Activated naive CD8-positive, alpha-beta T cell (primary cell): ENCODE results near the gene TBC1D10A.
A peak's percentile ranks its signal among the peaks of the same experiment; 100 is the strongest.
"Not testable (repeated sequence)": the region's sequence is repeated elsewhere in the genome, so short reads cannot be mapped to it uniquely, and the experiment has no call there.

Experiments used
- H3K27ac Mint-ChIP-seq: one replicate; pipeline ENCODE4 v1.8.0; 2021; ENCODE audit warnings: mixed read lengths
- H3K27me3 Mint-ChIP-seq: one replicate; pipeline ENCODE4 v1.8.0; 2021; ENCODE audit warnings: mixed read lengths
- H3K36me3 Mint-ChIP-seq: one replicate; pipeline ENCODE4 v1.8.0; 2021; ENCODE audit warnings: mixed read lengths
- H3K4me1 Mint-ChIP-seq: one replicate; pipeline ENCODE4 v1.8.0; 2021; ENCODE audit warnings: low read depth, mixed read lengths
- H3K4me3 Mint-ChIP-seq: one replicate; pipeline ENCODE4 v1.8.0; 2021; ENCODE audit warnings: mild to moderate bottlenecking, mixed read lengths
- H3K9me3 Mint-ChIP-seq: one replicate; pipeline ENCODE4 v1.8.0; 2021; ENCODE audit warnings: low read depth, mixed read lengths

Gene TBC1D10A

GRCh38 chr22:30357236-30357570 lies 30.5 kb upstream of the TBC1D10A start:
- Mint-ChIP-seq H3K36me3 (peaks cover 7% of the 10 kb centered on the region), H3K9me3 (no peaks in the 10 kb centered on the region), H3K4me3 (peak overlapping the region; percentile 98), H3K4me1 (peaks cover 47% of the 10 kb centered on the region), H3K27ac (peak overlapping the region; percentile 81), H3K27me3 (no peaks in the 10 kb centered on the region)

- no peaks in the 10 kb centered on the region for H3K9me3 Mint-ChIP-seq
- H3K4me1 Mint-ChIP-seq = peaks cover 52% of the 10 kb centered on the region
- peak within 1 kb of the TSS; percentile 98 for H3K4me3 Mint-ChIP-seq
- peak within 1 kb of the TSS; percentile 94 for H3K27ac Mint-ChIP-seq
- peaks cover 7% of the 10 kb centered on the region for H3K36me3 Mint-ChIP-seq
- H3K27me3 Mint-ChIP-seq = no peaks in the 10 kb centered on the region
Observed at GRCh38 chr22:30356449-30357235, 29.9 kb upstream of the TBC1D10A start, which contains the start of the genes CCDC157 and SF3A1. Gene CCDC157, plus strand, starts transcription at chr22:30357007. Its CDS starts 8,994 bp downstream, at chr22:30366001. Gene SF3A1, minus strand, starts transcription at chr22:30356894. Its CDS starts 102 bp downstream, at chr22:30356792.

GRCh38 chr22:30354644-30355043 lies 27.9 kb upstream of the TBC1D10A start:
- H3K9me3 Mint-ChIP-seq = no peaks in the 10 kb centered on the region
- peaks cover 7% of the 10 kb centered on the region for H3K36me3 Mint-ChIP-seq
- H3K4me3 Mint-ChIP-seq = peak overlapping the region; percentile 98
- H3K27me3 Mint-ChIP-seq = no peaks in the 10 kb centered on the region
- peak overlapping the region; percentile 94 for H3K27ac Mint-ChIP-seq
- peaks cover 68% of the 10 kb centered on the region for H3K4me1 Mint-ChIP-seq

GRCh38 chr22:30351226-30351625 lies 24.5 kb upstream of the TBC1D10A start:
- H3K4me1 Mint-ChIP-seq = peaks cover 79% of the 10 kb centered on the region
- no peaks in the 10 kb centered on the region for H3K9me3 Mint-ChIP-seq
- no peak overlapping the region for H3K4me3 Mint-ChIP-seq
- no peaks in the 10 kb centered on the region for H3K27me3 Mint-ChIP-seq
- peaks cover 9% of the 10 kb centered on the region for H3K36me3 Mint-ChIP-seq
- H3K27ac Mint-ChIP-seq = peak overlapping the region; percentile 23

GRCh38 chr22:30348809-30349208 lies 22.1 kb upstream of the TBC1D10A start:
- peak overlapping the region; percentile 48 for H3K4me3 Mint-ChIP-seq
- peaks cover 3% of the 10 kb centered on the region for H3K36me3 Mint-ChIP-seq
- H3K4me1 Mint-ChIP-seq = peaks cover 62% of the 10 kb centered on the region
- no peaks in the 10 kb centered on the region for H3K9me3 Mint-ChIP-seq
- peak overlapping the region; percentile 72 for H3K27ac Mint-ChIP-seq
- H3K27me3 Mint-ChIP-seq = no peaks in the 10 kb centered on the region

- H3K27ac Mint-ChIP-seq = peak overlapping the region; percentile 72
- no peaks in the 10 kb centered on the region for H3K27me3 Mint-ChIP-seq
- H3K36me3 Mint-ChIP-seq = peaks cover 3% of the 10 kb centered on the region
- H3K9me3 Mint-ChIP-seq = no peaks in the 10 kb centered on the region
- peaks cover 58% of the 10 kb centered on the region for H3K4me1 Mint-ChIP-seq
- H3K4me3 Mint-ChIP-seq = peak overlapping the region; percentile 48
Observed at GRCh38 chr22:30348404-30348803, 21.7 kb upstream of the TBC1D10A start.

GRCh38 chr22:30347255-30347892 lies 20.6 kb upstream of the TBC1D10A start:
- peak overlapping the region; percentile 30 for H3K27ac Mint-ChIP-seq
- peak overlapping the region; percentile 4 for H3K4me3 Mint-ChIP-seq
- H3K4me1 Mint-ChIP-seq = peaks cover 51% of the 10 kb centered on the region
- no peaks in the 10 kb centered on the region for H3K27me3 Mint-ChIP-seq
- no peaks in the 10 kb centered on the region for H3K9me3 Mint-ChIP-seq
- peaks cover 7% of the 10 kb centered on the region for H3K36me3 Mint-ChIP-seq

GRCh38 chr22:30344447-30345200 lies 17.9 kb upstream of the TBC1D10A start:
- H3K9me3 Mint-ChIP-seq = no peaks in the 10 kb centered on the region
- peaks cover 27% of the 10 kb centered on the region for H3K4me1 Mint-ChIP-seq
- peaks cover 7% of the 10 kb centered on the region for H3K36me3 Mint-ChIP-seq
- H3K27ac Mint-ChIP-seq = no peak overlapping the region
- H3K27me3 Mint-ChIP-seq = no peaks in the 10 kb centered on the region
- H3K4me3 Mint-ChIP-seq = no peak overlapping the region

GRCh38 chr22:30340911-30341685 lies 14.4 kb upstream of the TBC1D10A start:
- Mint-ChIP-seq H3K36me3 (peaks cover 5% of the 10 kb centered on the region), H3K27ac (no peak overlapping the region), H3K4me3 (no peak overlapping the region), H3K4me1 (peaks cover 5% of the 10 kb centered on the region), H3K9me3 (no peaks in the 10 kb centered on the region), H3K27me3 (no peaks in the 10 kb centered on the region)

GRCh38 chr22:30338802-30339201 lies 12.1 kb upstream of the TBC1D10A start:
- Mint-ChIP-seq H3K27me3 (no peaks in the 10 kb centered on the region), H3K4me3 (no peak overlapping the region), H3K27ac (no peak overlapping the region), H3K9me3 (no peaks in the 10 kb centered on the region), H3K36me3 (peaks cover 8% of the 10 kb centered on the region), H3K4me1 (peaks cover 14% of the 10 kb centered on the region)

GRCh38 chr22:30338341-30338740 lies 11.6 kb upstream of the TBC1D10A start:
- not testable (repeated sequence) for H3K9me3 Mint-ChIP-seq, H3K4me3 Mint-ChIP-seq, H3K27me3 Mint-ChIP-seq, H3K27ac Mint-ChIP-seq, H3K36me3 Mint-ChIP-seq
- peaks cover 19% of the 10 kb centered on the region for H3K4me1 Mint-ChIP-seq

- no peaks in the 10 kb centered on the region for H3K27me3 Mint-ChIP-seq
- H3K9me3 Mint-ChIP-seq = no peaks in the 10 kb centered on the region
- peaks cover 3% of the 10 kb centered on the region for H3K36me3 Mint-ChIP-seq
- H3K4me3 Mint-ChIP-seq = no peak overlapping the region
- H3K27ac Mint-ChIP-seq = no peak overlapping the region
- H3K4me1 Mint-ChIP-seq = peaks cover 25% of the 10 kb centered on the region
Observed at GRCh38 chr22:30337461-30337778, 10.7 kb upstream of the TBC1D10A start.

- H3K4me3 Mint-ChIP-seq = no peak overlapping the region
- H3K27me3 Mint-ChIP-seq = no peaks in the 10 kb centered on the region
- no peak overlapping the region for H3K27ac Mint-ChIP-seq
- H3K9me3 Mint-ChIP-seq = no peaks in the 10 kb centered on the region
- H3K36me3 Mint-ChIP-seq = peaks cover 3% of the 10 kb centered on the region
- peaks cover 28% of the 10 kb centered on the region for H3K4me1 Mint-ChIP-seq
Observed at GRCh38 chr22:30336752-30337460, 10.2 kb upstream of the TBC1D10A start.

GRCh38 chr22:30335236-30335635 lies 8.5 kb upstream of the TBC1D10A start:
- Mint-ChIP-seq H3K36me3 (peaks cover 6% of the 10 kb centered on the region), H3K27ac (peak overlapping the region; percentile 68)

More at GRCh38 chr22:30335236-30335635, 8.5 kb upstream of the TBC1D10A start:
- no peaks in the 10 kb centered on the region for H3K27me3 Mint-ChIP-seq
- no peaks in the 10 kb centered on the region for H3K9me3 Mint-ChIP-seq
- no peak overlapping the region for H3K4me3 Mint-ChIP-seq
- H3K4me1 Mint-ChIP-seq = peaks cover 28% of the 10 kb centered on the region
